Kidney (tissue), 14 donors: ENCODE results near the gene PFKP. TPM values are rescaled to one million over a fixed set of nuclear protein-coding genes. Genes with fewer than 3 reads are reported as not detected.

ENCODE experiments used
- DNase-seq, 5 donors: peaks; one replicate each; pipeline ENCODE4 v3.0.0-alpha.2; 2013 to 2020
- FAIRE-seq: peaks from 2 replicates; lab custom pipeline; 2012; peaks lifted over from hg19 to GRCh38; lab: Jason Lieb, UNC
- H3K27ac ChIP-seq, 2 donors: one replicate each; pipeline ENCODE4 v1.7.0; 2013; ENCODE audit warnings: low read depth in 2 of 2, low read length in 2 of 2, inconsistent platforms in 1 of 2
- H3K27me3 ChIP-seq: one replicate; pipeline ENCODE4 v1.7.1; 2013; ENCODE audit warnings: low read length, inconsistent platforms; ENCODE audit not compliant: control insufficient read depth, insufficient read depth
- H3K36me3 ChIP-seq, 3 donors: one replicate each; pipeline versions ENCODE4 v1.7.0 to v1.7.1; 2013; ENCODE audit warnings: low read length in 3 of 3, control low read depth in 1 of 3, inconsistent platforms in 1 of 3; ENCODE audit not compliant: insufficient read depth in 3 of 3, control insufficient read depth in 2 of 3
- H3K4me1 ChIP-seq, 3 donors: one replicate each; pipeline versions ENCODE4 v1.7.0 to v1.7.1; 2013; ENCODE audit warnings: low read length in 3 of 3, inconsistent platforms in 1 of 3, low read depth in 1 of 3; ENCODE audit not compliant: control insufficient read depth in 2 of 3, insufficient read depth in 2 of 3
- H3K4me3 ChIP-seq, 3 donors: one replicate each; pipeline versions ENCODE4 v1.7.0 to v1.8.1; 2013; ENCODE audit warnings: low read length in 3 of 3, control low read depth in 1 of 3, inconsistent platforms in 1 of 3
- H3K9ac ChIP-seq, 3 donors: one replicate each; pipeline versions ENCODE4 v1.7.0 to v1.7.1; 2013; ENCODE audit warnings: low read length in 3 of 3, control low read depth in 1 of 3, inconsistent platforms in 1 of 3
- H3K9me3 ChIP-seq, 3 donors: one replicate each; pipeline versions ENCODE4 v1.7.0 to v1.7.1; 2013; ENCODE audit warnings: low read length in 3 of 3, control low read depth in 1 of 3, inconsistent platforms in 1 of 3; ENCODE audit not compliant: control insufficient read depth in 2 of 3, insufficient read depth in 1 of 3
- CTCF ChIP-seq: IDR thresholded peaks from 3 replicates; pipeline ENCODE4 v1.5.1; 2012; ENCODE audit warnings: mild to moderate bottlenecking, moderate library complexity, borderline replicate concordance; ENCODE audit not compliant: insufficient read depth; ENCODE audit errors: extremely low read depth
- intact Hi-C: fragments of 100-400 bp; cut with DNase I; formaldehyde crosslinking; loops from one replicate; pipeline ENCODE4 v1.11.1; 2022
- polyA plus RNA-seq: library from polyadenylated mRNA; stranded (reverse); fragments of 350-450 nt; fragmentation: Illumina TruSeq; extraction: RNeasy Lipid Tissue Mini Kit (QIAGEN cat#74804); gene quantifications from one replicate; pipeline ENCODE4 v1.2.3, GENCODE V29; 2014; ENCODE audit warnings: low read depth, low replicate concordance; ENCODE audit not compliant: insufficient read depth
- total RNA-seq: library from RNA; stranded (reverse); fragmentation: NEBNext Ultra II Directional; extraction: Animal tissue kit (Norgen Biotek cat#: 25700); gene quantifications from one replicate; pipeline ENCODE4 v1.2.1, GENCODE V29; 2021
- donor health status: control.
- donor health status: control.
- donor health status: control.
- donor health status: control.
- donor health status: control.
- donor health status: DM: yes; HTN: yes; CAD: no.
- donor health status: Normal renal cell carcinoma (clear cell type).

Gene PFKP
- total and polyA plus RNA-seq, 2 donors from 2014 or later: 51.2 to 139 TPM

DNA sequence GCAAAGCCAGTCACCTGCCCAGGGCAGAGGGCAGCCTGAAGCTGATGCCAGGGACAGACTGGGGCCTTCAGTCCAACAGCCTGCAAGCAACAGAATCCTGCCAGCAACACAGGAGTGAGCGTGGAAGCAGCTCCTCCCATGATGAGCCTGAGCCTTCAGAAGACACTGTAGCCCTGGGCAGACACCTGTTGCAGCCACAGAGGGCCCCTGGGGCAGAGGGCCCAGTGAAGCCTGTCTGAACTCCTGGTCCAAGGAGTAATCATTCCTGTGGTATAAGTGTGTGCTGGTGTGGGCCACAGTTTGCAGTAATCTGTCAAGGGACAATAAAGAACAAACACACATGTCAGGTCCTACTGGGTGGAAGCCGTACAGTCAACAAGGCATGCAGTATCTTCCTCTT, 2.9 kb upstream of the PFKP start:
- intact Hi-C loops: no loop called here
- FAIRE-seq: no peak

DNA sequence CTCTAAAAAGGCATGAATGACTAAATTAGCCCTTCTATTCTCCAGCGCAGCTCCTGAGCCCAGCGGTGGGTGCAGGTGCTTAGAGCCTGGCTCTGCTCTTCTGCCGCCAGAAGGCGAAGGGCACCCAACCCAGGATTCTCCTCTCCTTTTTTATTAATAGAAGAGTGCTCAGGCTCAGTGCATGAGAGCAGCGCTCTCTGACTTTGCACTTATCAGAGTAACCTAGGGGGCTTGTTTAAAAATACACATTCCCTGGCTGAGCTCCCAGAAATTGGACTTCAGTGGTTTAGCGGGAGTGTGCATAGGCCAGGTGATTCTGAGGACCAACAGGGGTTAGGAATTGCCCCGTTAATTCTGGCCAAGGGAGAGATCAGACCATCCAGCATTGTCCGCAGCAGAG, 1.7 kb upstream of the PFKP start:
- no peak for DNase-seq
- H3K9ac ChIP-seq: no peak overlapping the region
- H3K27ac ChIP-seq: no peak overlapping the region
- no peak for TF ChIP-seq CTCF
- no peak for FAIRE-seq
- intact Hi-C loops: no loop called here
- H3K9me3 ChIP-seq: no peaks in the 10 kb centered on the region
- H3K4me3 ChIP-seq: no peak overlapping the region
- no peaks in the 10 kb centered on the region for H3K27me3 ChIP-seq
- H3K36me3 ChIP-seq: no peaks in the 10 kb centered on the region
- H3K4me1 ChIP-seq: peaks cover 0 to 2% (median 0%) of the 10 kb centered on the region in 3 donors

More for the DNA sequence above, 2.9 kb upstream of the PFKP start:
- no peaks in the 10 kb centered on the region for H3K9me3 ChIP-seq
- no peak overlapping the region for H3K9ac ChIP-seq
- peaks cover 0 to 2% (median 0%) of the 10 kb centered on the region in 3 donors for H3K4me1 ChIP-seq
- no peak for TF ChIP-seq CTCF
- H3K27me3 ChIP-seq: no peaks in the 10 kb centered on the region
- no peaks in the 10 kb centered on the region for H3K36me3 ChIP-seq
- no peak for DNase-seq
- H3K27ac ChIP-seq: no peak overlapping the region
- H3K4me3 ChIP-seq: no peak overlapping the region

DNA sequence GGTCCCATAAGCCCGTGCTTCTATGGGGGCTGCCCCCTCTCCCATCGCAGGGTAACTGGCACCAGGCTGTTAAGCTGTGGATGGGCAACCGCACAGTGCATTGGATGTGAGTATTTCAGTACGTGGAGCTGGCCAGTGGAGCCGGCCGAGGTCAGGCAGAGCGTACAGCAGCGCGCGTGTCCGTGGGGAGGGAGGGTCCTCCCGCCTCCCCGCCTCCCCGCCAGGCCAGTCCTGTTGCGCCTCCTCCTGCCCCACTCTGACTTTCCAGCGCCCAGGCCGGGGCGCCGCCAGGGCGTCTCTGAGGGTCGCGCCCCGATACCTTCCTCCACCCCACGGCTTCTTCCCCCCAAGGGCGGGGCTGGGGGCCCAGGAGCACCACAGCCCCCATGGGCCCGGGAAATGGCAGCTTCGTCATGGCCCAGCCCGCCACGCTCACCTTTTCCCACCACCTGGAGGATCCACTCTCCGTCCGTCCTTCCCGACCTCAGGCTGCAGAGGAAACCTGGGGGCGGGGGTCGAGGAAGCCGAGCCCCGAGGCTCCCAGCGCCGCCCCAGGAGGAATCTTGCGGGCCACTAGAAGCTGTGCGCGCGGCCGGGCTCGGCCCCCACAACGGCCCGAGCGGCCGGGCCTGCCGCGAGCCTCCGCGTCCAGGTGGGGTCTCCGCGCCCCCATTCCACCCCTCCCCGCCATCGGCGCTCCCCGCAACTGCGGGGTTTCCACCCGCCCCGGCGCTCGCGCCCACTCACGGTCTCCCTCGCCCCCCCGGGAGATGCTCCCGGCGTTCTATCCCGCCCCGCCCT, 831 bp upstream of the PFKP start:
- peaks cover 0 to 2% (median 0%) of the 10 kb centered on the region in 3 donors for H3K4me1 ChIP-seq
- H3K27me3 ChIP-seq: no peaks in the 10 kb centered on the region
- no peaks in the 10 kb centered on the region for H3K36me3 ChIP-seq
- H3K9ac ChIP-seq: no peak overlapping the region
- H3K27ac ChIP-seq: no peak overlapping the region
- intact Hi-C loops: no loop called here
- H3K9me3 ChIP-seq: no peaks in the 10 kb centered on the region
- TF ChIP-seq CTCF: peak; percentile 6
- FAIRE-seq (no peak), DNase-seq (peak in 3 of 5 donors; percentile 13 to 77 (median 39))
- H3K4me3 ChIP-seq: peak overlapping the region in 1 of 3 donors; percentile 32

GRCh38 chr10:3067859-3068179, 471 bp downstream of the PFKP start:
- intact Hi-C loops: no loop called here
- FAIRE-seq (no peak), DNase-seq (peak in 2 of 5 donors; percentile 24 to 81)
- H3K27me3 ChIP-seq: no peaks in the 10 kb centered on the region
- peaks cover 0 to 6% (median 2%) of the 10 kb centered on the region in 3 donors for H3K4me1 ChIP-seq
- no peaks in the 10 kb centered on the region for H3K9me3 ChIP-seq
- H3K27ac ChIP-seq: peak overlapping the region; percentile 72 to 82
- no peak for TF ChIP-seq CTCF
- peak overlapping the region; percentile 30 to 76 (median 73) for H3K4me3 ChIP-seq
- H3K9ac ChIP-seq: peak overlapping the region; percentile 22 to 81 (median 64)
- H3K36me3 ChIP-seq: peaks cover 0 to 3% (median 0%) of the 10 kb centered on the region in 3 donors
